ENCODE results near the gene ANKFN1.

ANKFN1 gene

DNA sequence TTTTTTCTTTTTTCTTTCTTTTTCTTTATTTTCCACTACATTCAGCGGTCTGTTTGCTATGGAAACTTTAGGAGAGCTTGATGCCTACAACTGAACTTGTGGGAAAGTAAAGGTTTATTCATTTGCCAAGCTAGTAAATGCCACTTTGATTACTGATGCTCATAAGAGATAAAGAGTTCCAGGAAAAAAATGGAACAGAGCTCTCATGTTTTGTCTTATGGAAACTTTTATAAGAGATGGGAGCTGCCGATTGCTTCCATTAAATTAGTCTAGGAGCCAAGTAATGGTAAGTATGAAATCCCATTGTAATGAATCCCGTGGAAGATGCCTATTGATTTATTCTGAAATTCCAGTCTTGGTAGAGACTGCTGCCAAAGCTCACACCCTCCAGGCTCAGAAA is 7.1 kb downstream of the ANKFN1 start:
- no peaks in the 10 kb centered on the region for H3K36me3 ChIP-seq (ENCODE audit: insufficient read depth, low read length)
- peaks cover 8% of the 10 kb centered on the region; the same call in 1 of the 2 replicates for H3K4me1 ChIP-seq (ENCODE audit: insufficient read depth, low read length)
- H3K9ac ChIP-seq (ENCODE audit: low read depth, low read length): no peak overlapping the region
- H3K9me3 ChIP-seq (ENCODE audit: control insufficient read depth, insufficient read depth, low read length): no peaks in the 10 kb centered on the region

DNA sequence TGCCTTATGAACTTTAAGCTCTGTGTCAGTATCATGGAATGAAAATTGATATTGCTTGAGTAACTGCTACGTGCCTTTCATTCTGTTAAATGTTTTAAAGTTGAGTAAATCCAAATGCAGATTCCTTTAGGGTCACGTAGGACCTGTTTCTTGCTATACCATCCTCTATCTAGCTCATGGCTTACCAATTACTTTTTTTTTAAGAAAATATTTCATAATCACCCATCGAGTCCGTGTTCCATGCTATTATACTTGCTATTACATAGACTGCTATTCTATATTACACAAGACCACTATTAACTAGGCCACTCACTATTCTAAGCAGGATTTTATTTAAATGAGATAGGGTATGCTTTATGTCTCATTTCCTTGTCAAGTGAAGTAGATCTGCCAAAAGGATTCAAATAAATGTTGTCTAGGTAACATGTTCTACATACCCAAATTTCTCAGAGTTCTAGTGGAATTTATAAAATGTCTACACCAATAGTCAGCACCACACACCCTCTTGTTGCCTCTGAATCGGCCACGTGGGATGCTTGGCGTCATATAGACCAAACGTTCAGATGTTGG is 11.9 kb downstream of the ANKFN1 start:
- Histone ChIP-seq H3K4me1 (ENCODE audit: insufficient read depth, low read length) (peaks cover 6% of the 10 kb centered on the region; the same call in 1 of the 2 replicates), H3K9me3 (ENCODE audit: control insufficient read depth, insufficient read depth, low read length) (no peaks in the 10 kb centered on the region), H3K36me3 (ENCODE audit: insufficient read depth, low read length) (no peaks in the 10 kb centered on the region), H3K9ac (ENCODE audit: low read depth, low read length) (no peak overlapping the region)

DNA sequence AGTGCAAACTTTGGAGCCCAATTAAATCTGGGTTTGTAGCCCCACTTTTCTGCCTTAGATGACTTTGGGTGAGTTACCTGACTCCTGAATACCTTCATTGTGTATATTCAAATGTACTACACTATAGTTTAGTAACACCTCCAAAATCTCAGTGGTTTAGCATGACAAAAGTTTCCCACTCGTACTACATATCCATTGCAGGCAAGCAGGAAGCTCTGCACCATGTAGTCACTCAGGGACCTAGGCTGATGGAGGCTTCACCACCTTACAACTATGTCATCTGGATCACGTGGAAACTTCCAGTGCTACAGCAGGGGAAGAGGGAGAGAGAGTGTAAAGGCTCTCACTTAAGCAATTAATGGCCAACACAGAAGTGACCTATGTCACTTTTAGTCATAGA is 14.2 kb downstream of the ANKFN1 start:
- H3K9me3 ChIP-seq (ENCODE audit: control insufficient read depth, insufficient read depth, low read length): no peaks in the 10 kb centered on the region
- no peaks in the 10 kb centered on the region for H3K36me3 ChIP-seq (ENCODE audit: insufficient read depth, low read length)
- H3K4me1 ChIP-seq (ENCODE audit: insufficient read depth, low read length): peaks cover 12% of the 10 kb centered on the region
- no peak overlapping the region for H3K9ac ChIP-seq (ENCODE audit: low read depth, low read length)

DNA sequence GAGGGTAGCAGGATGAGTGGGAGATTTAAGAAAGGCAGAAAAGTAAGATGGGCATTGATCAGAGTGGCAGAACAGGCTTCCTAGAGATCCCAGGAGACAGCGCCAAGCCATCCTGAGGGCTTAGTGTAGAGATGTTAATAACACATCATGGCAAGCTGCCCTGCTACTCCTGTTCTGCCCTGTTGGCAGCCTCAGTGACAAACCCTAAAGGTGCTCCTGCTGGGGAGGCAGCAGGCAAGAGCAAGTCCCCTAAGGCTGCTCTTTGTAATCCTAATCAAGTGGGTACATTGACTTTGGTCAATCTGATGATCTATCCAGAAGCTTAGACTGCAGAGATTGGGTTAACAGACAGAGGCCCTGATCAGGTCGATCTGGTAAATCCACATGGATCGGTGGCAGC is 16.3 kb downstream of the ANKFN1 start:
- Histone ChIP-seq H3K9ac (ENCODE audit: low read depth, low read length) (no peak overlapping the region), H3K4me1 (ENCODE audit: insufficient read depth, low read length) (peaks cover 18% of the 10 kb centered on the region), H3K36me3 (ENCODE audit: insufficient read depth, low read length) (no peaks in the 10 kb centered on the region), H3K9me3 (ENCODE audit: control insufficient read depth, insufficient read depth, low read length) (no peaks in the 10 kb centered on the region)

DNA sequence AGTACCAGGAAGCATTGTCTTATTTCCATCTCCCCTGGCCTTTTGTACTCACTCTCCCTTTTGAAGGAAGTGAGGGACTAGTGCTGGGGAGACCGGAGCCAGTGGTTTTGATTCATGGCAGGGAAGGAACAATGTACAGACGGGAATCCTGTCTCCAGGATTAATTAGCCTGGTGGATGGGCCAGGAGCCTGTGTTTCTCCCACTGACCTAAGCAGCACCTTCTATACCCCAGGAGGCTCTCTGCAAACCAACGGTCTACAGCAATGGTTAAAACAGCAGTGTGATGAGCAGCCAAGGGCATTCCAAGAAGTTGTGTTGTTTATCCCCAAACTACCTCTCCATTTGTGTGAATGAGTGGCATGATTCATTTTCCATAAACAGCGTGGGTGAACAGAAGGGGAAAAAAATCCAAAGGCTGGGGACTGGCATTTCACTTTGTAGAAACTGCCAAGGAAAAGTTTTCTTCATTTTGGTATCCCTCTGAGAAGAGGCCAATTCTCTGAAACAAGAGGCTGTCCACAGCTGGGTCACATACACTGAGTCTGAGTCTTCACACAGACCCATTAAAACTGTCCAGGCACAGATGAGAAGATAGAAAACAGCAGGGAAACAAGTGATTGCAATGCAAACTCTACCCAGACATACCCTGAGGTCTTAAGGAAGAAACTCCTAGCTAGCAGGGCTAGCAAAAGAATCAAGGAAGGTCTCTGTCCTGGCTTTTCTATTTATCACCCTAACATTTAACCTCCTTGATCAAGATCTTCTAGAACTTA is 18.1 kb downstream of the ANKFN1 start:
- no peak overlapping the region for H3K9ac ChIP-seq (ENCODE audit: low read depth, low read length)
- H3K36me3 ChIP-seq (ENCODE audit: insufficient read depth, low read length): no peaks in the 10 kb centered on the region
- no peaks in the 10 kb centered on the region for H3K9me3 ChIP-seq (ENCODE audit: control insufficient read depth, insufficient read depth, low read length)
- peaks cover 24% of the 10 kb centered on the region for H3K4me1 ChIP-seq (ENCODE audit: insufficient read depth, low read length)

DNA sequence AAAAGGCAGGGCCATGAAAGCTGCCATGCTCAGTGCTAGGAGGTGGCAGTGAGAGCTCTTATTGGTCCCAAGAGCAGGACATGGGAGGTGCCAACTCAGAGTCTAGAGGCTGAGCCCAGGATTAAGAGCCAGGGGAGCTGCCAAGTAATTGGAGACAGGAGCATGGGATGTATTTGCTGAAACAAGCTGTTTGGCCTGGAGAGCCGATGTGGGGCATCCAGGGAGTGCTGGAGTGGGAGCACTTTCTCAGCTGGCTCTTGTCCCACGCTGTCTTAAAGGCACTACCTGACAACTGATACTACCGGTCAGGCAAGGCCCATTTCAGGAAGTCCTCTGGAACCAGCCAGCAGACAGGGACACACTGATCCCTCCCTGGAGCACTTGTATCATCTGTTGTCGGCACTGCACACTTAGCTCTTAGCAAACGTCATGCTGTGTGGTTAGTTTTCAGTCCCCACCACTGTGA is 19.3 kb downstream of the ANKFN1 start:
- no peak overlapping the region for H3K9ac ChIP-seq (ENCODE audit: low read depth, low read length)
- H3K36me3 ChIP-seq (ENCODE audit: insufficient read depth, low read length): no peaks in the 10 kb centered on the region
- H3K4me1 ChIP-seq (ENCODE audit: insufficient read depth, low read length): peaks cover 24% of the 10 kb centered on the region
- H3K9me3 ChIP-seq (ENCODE audit: control insufficient read depth, insufficient read depth, low read length): no peaks in the 10 kb centered on the region

DNA sequence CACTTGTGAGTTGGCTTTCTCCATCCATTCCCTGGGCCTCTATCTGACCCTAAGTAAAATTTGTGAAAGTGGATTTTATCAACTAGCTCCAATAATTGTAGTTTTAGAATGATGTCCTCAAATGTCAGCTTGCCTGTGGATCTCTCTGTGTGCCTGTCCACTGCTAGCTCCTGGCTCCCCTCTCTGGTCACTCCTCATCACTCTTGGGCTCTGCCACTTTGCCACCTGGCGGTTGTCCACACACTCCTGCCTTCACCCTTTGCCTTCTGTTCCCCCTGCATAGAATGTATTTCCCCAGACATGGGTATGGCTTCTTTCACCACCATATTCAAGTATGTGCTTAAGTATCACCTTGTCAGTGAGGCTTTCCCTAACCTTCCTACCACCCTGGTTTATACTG is 19.8 kb downstream of the ANKFN1 start:
- H3K9me3 ChIP-seq (ENCODE audit: control insufficient read depth, insufficient read depth, low read length): no peaks in the 10 kb centered on the region
- no peaks in the 10 kb centered on the region for H3K36me3 ChIP-seq (ENCODE audit: insufficient read depth, low read length)
- H3K9ac ChIP-seq (ENCODE audit: low read depth, low read length): no peak overlapping the region
- peaks cover 23% of the 10 kb centered on the region for H3K4me1 ChIP-seq (ENCODE audit: insufficient read depth, low read length)

DNA sequence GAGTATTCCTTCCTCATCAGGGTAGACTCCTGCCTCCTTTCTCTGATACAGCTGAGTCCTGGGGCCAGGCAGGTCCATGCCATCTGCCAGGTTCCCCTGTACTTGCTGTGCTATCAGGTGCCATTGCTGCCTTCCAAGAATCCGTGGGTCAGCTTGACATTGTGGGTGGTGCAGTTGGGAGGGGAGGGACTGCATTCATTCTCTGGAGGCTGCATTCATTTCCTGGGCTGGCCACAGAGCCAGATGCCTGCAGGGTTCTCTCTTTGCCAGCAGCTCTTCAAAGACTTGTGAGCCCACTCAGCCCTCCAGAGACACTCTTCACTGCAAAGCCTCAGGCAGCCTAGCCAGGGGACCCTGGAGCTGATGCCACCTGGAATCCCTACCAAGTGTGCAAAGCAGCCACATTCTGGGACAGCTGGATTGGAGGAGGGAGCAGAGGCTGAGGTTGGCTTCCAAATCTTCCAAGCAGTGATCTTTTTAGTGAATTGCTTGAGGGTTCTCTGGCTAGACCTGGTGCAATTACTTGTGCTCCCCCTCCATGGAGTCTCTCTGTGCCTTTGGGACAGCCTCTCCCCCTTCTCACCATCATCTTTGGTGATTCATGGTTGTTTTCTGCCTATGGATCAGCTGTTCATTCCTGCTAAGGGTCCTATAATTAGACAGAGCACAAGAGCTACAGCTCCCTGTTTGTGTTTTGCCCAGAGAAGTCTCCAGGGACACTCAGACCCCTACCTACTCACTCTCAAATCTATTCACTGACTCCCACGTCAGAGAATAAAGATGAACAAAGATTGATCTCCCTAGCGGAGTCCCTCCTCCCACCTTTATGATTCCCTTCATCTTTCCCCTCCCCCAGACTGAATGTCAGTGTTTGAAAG is 20.9 kb downstream of the ANKFN1 start:
- Histone ChIP-seq H3K4me1 (ENCODE audit: insufficient read depth, low read length) (peaks cover 23% of the 10 kb centered on the region), H3K36me3 (ENCODE audit: insufficient read depth, low read length) (no peaks in the 10 kb centered on the region), H3K9me3 (ENCODE audit: control insufficient read depth, insufficient read depth, low read length) (no peaks in the 10 kb centered on the region), H3K9ac (ENCODE audit: low read depth, low read length) (no peak overlapping the region)

DNA sequence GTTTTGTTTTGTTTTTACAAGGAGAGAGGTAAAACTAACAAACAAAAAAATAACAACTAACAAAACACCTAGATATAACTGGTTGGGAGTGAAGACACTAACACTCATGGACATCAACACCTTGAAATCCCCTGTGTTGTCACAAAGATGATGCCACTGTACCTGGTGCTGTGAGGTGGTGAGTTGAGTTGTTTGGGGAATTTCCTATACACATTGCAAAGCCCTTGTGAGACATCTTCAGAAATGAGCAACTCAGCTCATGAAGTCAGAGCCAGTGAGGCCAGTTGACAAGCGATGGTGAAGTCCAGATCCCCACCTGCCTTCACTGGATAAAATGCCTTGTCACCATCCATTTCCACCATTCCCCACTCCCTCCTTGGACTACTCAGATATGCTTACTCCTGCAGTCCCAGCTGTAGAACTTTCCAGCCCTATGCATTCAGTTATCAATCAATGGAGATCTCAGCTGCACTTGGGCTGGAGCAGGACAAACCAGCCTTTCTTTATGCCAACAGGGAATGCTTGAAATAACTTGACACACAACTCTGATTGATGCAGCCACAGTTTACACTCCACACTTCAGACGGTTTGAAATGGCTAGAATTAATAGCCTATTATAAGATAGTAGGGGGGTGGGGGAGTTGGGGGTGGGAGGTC is 22.2 kb downstream of the ANKFN1 start:
- H3K4me1 ChIP-seq (ENCODE audit: insufficient read depth, low read length): peaks cover 23% of the 10 kb centered on the region
- no peaks in the 10 kb centered on the region for H3K36me3 ChIP-seq (ENCODE audit: insufficient read depth, low read length)
- no peaks in the 10 kb centered on the region for H3K9me3 ChIP-seq (ENCODE audit: control insufficient read depth, insufficient read depth, low read length)
- H3K9ac ChIP-seq (ENCODE audit: low read depth, low read length): no peak overlapping the region

DNA sequence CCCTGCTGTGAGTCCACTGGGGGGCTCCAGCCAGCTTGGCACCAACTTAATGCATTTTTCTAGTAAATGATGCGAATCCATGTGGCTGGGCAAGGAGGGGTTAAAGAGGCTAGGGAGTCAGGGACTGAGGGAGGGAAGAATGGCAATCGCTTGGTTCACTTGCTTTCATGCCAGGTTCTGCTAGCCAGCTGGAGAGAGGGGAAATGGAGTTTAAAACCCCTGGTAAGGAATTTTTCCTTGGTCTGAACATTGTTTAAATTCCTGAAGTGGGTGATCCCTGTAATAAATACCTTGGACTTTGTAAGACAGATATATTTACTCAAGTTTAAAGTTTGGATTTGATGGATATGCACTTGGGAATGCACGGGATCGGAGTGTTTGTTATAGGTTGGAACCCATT is 22.8 kb downstream of the ANKFN1 start:
- no peaks in the 10 kb centered on the region for H3K36me3 ChIP-seq (ENCODE audit: insufficient read depth, low read length)
- no peak overlapping the region for H3K9ac ChIP-seq (ENCODE audit: low read depth, low read length)
- peaks cover 20% of the 10 kb centered on the region for H3K4me1 ChIP-seq (ENCODE audit: insufficient read depth, low read length)
- H3K9me3 ChIP-seq (ENCODE audit: control insufficient read depth, insufficient read depth, low read length): no peaks in the 10 kb centered on the region

DNA sequence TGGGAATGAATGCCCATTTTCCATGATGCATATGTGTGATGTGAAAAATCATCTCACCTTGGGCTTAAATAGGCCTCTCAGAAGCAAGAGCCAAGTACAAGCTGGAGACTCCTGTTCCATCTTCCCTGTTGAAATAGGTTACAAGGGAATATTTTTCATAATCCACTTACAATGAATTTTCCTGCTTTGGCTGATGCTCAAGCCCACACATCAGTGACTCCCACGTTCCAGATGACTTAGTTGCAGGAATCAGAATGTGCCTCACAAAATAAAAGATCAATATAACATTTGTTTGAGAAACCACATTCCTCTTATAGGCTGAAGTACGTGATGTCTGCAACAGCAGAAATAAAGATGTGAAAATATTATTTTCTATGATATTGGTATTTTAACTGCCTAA is 24.1 kb downstream of the ANKFN1 start:
- Histone ChIP-seq H3K4me1 (ENCODE audit: insufficient read depth, low read length) (peaks cover 15% of the 10 kb centered on the region), H3K9me3 (ENCODE audit: control insufficient read depth, insufficient read depth, low read length) (no peaks in the 10 kb centered on the region), H3K9ac (ENCODE audit: low read depth, low read length) (no peak overlapping the region), H3K36me3 (ENCODE audit: insufficient read depth, low read length) (no peaks in the 10 kb centered on the region)

DNA sequence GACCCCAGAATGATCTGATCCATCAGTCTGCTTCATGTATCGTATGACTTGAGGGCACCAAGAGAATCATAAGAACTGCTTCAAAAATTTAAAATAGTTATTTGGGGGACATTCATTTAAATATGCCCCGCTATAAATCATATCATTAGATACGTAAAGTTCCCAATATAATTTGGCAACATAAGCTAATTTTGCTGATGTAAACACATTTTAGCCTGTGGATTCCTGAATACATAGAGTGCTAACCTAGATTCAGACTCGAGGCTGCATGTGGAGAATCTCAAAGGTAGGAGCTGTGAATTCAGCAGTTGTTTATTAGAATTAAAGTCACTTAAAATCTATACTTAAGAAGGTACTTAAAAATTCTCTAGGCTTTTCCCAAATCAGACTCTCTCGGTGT is 24.9 kb downstream of the ANKFN1 start:
- Histone ChIP-seq H3K9ac (ENCODE audit: low read depth, low read length) (no peak overlapping the region), H3K9me3 (ENCODE audit: control insufficient read depth, insufficient read depth, low read length) (no peaks in the 10 kb centered on the region), H3K36me3 (ENCODE audit: insufficient read depth, low read length) (no peaks in the 10 kb centered on the region), H3K4me1 (ENCODE audit: insufficient read depth, low read length) (peaks cover 15% of the 10 kb centered on the region)

DNA sequence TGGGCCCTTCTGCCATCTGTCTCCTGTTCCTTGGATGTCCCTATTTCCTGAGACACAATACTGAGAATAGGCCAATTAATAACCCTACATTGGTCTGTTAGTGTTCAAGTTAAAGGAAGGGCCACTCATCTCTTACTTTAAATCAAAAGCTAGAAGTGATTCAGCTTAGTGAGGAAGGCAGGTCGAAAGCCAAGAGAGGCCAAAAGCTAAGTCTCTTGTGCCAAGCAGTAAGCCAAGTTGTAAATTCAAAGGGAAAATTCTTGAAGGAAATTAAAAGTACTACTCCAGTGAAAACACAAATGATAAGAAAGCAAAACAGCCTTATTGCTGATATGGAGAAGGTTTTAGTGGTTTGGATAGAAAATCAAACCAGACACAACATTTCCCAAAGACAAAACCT is 28.8 kb downstream of the ANKFN1 start:
- H3K36me3 ChIP-seq (ENCODE audit: insufficient read depth, low read length): no peaks in the 10 kb centered on the region
- no peak overlapping the region for H3K9ac ChIP-seq (ENCODE audit: low read depth, low read length)
- no peaks in the 10 kb centered on the region for H3K4me1 ChIP-seq (ENCODE audit: insufficient read depth, low read length)
- H3K9me3 ChIP-seq (ENCODE audit: control insufficient read depth, insufficient read depth, low read length): no peaks in the 10 kb centered on the region

DNA sequence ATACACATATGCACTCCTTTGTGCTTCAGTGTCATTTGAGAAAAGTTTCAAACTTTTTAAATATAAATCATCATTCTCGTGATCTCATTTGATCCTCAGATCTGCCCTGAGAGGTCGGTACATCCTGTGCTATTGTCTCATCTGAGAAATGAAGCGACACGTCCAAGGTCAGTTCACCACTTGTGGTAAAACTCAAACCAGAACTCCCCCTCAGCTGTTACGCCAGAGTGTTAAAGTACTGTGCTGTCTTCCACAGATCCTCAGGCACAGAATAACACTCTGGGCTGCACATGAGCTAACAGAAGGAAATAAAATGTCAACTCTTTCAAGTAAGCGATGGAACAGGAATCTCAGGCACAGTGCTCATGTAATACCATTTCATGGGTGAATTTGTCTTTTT is 31.4 kb downstream of the ANKFN1 start:
- H3K9me3 ChIP-seq (ENCODE audit: control insufficient read depth, insufficient read depth, low read length): no peaks in the 10 kb centered on the region
- H3K36me3 ChIP-seq (ENCODE audit: insufficient read depth, low read length): no peaks in the 10 kb centered on the region
- H3K4me1 ChIP-seq (ENCODE audit: insufficient read depth, low read length): no peaks in the 10 kb centered on the region
- H3K9ac ChIP-seq (ENCODE audit: low read depth, low read length): no peak overlapping the region

Measured in ES-I3 (cell line).